Ovary (tissue), 3 donors: ENCODE data around the gene BCL7C.

Experiments used
- EP300 ChIP-seq: sonication (generic); formaldehyde crosslinking; IDR thresholded peaks from one replicate; pipeline ENCODE4 v1.6.1; 2017; ENCODE audit warnings: antibody characterized with exemption
- TF ChIP-seq, protein P1 (sequence below), 3 donors: fragments of 450-650 bp in 2 of 3; fragments of 200-600 bp in 1 of 3; IDR thresholded peaks; one replicate each; pipeline versions ENCODE4 v1.5.1 to v1.8.0; 2016 to 2022; ENCODE audit warnings: antibody characterized with exemption in 3 of 3, mild to moderate bottlenecking in 1 of 3
- donor health status: DM: no; HTN: no; CAD: no.

DNA sequence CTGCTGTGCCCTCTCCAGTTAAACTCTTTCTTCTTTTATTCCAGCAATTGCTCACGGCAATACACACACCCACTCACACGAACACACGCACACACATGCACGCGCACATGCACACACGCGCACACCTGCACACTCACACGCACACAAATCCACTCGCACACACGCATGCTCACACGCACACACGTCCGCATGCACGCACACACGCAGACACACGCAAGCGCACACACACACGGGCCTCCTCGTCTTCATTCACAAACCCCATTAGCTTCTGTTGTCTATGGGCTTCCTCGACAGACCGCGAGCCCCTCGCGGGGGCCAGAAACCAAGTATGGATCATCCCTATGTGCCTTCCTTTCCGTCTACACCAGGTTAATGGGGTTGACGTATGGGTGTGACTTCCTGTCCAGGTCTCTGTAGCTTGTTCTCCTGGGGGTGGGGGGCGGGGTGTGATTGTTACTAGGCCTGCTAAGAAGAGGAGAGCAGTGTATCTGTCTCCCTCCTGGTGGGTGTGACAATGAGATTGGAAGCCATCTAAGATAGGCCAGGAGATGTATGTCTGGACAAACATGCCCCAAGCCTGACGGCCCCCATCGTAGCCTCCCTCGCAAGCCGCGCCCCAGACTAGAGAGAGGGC lies 1.9 kb upstream of the BCL7C start:
- TF ChIP-seq, protein P1, sequence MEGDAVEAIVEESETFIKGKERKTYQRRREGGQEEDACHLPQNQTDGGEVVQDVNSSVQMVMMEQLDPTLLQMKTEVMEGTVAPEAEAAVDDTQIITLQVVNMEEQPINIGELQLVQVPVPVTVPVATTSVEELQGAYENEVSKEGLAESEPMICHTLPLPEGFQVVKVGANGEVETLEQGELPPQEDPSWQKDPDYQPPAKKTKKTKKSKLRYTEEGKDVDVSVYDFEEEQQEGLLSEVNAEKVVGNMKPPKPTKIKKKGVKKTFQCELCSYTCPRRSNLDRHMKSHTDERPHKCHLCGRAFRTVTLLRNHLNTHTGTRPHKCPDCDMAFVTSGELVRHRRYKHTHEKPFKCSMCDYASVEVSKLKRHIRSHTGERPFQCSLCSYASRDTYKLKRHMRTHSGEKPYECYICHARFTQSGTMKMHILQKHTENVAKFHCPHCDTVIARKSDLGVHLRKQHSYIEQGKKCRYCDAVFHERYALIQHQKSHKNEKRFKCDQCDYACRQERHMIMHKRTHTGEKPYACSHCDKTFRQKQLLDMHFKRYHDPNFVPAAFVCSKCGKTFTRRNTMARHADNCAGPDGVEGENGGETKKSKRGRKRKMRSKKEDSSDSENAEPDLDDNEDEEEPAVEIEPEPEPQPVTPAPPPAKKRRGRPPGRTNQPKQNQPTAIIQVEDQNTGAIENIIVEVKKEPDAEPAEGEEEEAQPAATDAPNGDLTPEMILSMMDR (IDR thresholded peaks at IDR 0.05), result no peak
- TF ChIP-seq EP300, result no peak
